C4-2B (cell line): ENCODE measurements around the gene MEF2C.

Source experiments
- ZFX ChIP-seq: fragments of 450-650 bp; IDR thresholded peaks from 2 replicates; pipeline ENCODE4 v1.6.1; 2017
- TF ChIP-seq, protein P1 (sequence below): fragments of 450-650 bp; conservative IDR thresholded peaks from 2 replicates; pipeline ENCODE4 v1.5.1; 2017; ENCODE audit warnings: mild to moderate bottlenecking

DNA sequence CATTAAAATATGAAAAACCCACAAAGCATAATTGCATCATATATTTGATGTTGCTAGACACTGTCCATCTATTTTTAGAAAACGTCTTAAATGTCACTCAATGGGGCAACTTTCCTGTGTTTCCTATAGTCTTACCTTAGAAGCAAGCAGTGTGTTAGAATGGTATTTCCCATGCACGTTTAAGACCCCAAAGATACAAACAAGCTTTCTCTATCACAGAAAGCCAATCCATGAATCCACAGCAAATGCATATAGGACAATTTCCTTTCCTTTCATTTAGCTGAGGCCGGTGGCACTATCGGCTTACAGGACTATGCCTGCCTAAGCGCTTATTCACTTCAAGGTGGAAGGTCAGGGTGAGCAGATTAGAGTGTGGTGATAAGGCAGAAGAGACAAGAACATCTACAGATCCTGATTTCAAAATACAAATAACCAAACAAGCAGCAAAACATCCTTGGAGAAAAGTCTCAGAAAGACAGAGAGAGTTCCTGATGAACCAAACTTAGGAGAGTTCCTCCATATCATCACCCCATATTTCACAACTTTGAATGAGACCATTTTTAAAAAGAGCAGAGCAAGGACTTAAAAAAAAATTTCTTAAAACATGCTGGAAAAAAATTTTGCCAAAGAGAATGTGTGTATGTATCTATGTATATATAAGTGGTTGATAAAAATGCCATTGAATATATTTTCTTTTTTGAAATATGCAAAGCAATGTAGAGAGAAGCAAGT lies 57.2 kb downstream of the MEF2C start:
- TF ChIP-seq, protein P1, sequence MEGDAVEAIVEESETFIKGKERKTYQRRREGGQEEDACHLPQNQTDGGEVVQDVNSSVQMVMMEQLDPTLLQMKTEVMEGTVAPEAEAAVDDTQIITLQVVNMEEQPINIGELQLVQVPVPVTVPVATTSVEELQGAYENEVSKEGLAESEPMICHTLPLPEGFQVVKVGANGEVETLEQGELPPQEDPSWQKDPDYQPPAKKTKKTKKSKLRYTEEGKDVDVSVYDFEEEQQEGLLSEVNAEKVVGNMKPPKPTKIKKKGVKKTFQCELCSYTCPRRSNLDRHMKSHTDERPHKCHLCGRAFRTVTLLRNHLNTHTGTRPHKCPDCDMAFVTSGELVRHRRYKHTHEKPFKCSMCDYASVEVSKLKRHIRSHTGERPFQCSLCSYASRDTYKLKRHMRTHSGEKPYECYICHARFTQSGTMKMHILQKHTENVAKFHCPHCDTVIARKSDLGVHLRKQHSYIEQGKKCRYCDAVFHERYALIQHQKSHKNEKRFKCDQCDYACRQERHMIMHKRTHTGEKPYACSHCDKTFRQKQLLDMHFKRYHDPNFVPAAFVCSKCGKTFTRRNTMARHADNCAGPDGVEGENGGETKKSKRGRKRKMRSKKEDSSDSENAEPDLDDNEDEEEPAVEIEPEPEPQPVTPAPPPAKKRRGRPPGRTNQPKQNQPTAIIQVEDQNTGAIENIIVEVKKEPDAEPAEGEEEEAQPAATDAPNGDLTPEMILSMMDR = no peak
- TF ChIP-seq ZFX = no peak
